Stimulated activated CD4-positive, alpha-beta T cell treated with anti-CD3 and anti-CD28 coated beads, Interleukin-4, amount 100 ng/mL, for 48 hours (primary cell): ENCODE data around the gene SPDEF.
A peak's percentile ranks its signal among the peaks of the same experiment; 100 is the strongest.

Experiments
- DNase-seq, 2 donors: peaks; one replicate each; pipeline ENCODE4 v3.0.0-alpha.2; 2020; ENCODE audit warnings: low read depth in 2 of 2

Gene SPDEF

GRCh38 chr6:34527751-34528670 is 28.1 kb downstream of the SPDEF start:
- DNase-seq = no peak

DNA sequence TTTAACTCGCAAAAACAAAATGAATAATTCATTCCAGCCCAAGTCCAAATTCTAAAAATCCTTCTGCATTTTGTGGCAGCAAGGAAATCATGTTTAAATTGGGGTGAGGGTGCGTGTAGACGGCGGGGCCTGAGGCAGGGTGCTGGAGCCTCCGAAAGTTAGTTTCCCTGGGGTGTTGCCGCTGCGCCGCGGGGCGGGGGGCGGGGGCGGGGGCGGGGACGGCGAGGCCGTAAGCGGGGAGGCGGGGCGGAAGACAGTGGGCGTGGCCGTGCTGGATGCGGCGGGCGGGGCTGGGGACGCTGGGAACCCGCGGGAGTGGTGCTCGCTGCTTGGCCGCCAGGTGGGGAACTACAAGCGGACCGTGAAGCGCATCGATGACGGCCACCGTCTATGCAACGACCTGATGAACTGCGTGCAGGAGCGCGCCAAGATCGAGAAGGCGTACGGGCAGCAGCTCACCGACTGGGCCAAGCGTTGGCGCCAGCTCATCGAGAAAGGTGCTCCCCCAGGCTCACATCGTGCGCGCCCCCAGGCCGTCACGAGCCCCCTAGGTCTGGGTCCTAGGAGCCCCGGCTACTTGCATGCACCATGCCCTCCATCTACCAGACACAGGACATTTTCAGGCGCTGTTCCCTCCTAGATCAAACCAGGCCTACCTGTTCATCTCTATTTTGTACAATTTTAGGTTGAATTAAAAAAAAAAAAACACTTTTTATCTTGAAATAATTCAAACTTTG is 29.0 kb downstream of the SPDEF start:
- peak; percentile 96 to 98 for DNase-seq

- no peak for DNase-seq
These were observed 29.7 kb downstream of the SPDEF start for GRCh38 chr6:34526241-34526972.

DNA sequence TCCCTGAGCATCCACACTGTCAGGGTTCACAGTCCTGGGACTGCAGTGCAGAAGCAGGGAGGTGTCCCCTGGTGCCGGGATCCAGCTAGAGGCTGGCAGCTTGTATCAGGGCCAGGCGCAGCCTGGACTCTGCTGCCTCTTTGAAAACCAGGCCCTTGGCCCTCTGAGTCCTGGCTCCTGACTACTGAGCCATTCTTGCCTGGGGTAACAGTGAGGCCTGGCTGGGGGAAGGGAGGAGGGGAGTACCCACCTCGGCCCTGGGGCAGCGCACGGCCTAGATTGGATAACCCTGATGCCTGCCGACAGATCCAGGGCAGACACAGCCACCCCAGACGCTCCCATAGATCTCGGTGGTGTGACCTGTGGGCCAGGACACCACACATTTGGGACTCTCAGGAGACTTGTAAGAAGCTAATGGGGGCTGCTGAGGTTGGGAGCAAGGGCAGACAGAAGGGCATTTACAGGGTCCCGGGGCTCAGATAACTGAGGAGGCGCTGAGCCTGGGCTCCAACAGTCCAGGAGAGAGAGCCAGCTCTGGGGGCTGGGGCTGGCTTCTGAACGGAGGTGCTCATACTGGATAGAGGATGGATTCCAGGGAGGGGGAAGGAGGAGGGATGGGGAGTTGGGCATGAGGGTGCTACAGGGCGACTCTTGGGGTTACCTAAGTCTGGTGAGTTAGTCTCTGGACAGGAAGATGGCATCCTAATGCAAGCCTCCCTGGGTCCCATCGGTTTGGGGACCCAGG is 30.5 kb downstream of the SPDEF start:
- DNase-seq = no peak

- DNase-seq = no peak
These were observed 31.2 kb downstream of the SPDEF start for GRCh38 chr6:34524971-34525370.

- DNase-seq = no peak
These were observed 31.6 kb downstream of the SPDEF start for GRCh38 chr6:34524499-34524898.

DNA sequence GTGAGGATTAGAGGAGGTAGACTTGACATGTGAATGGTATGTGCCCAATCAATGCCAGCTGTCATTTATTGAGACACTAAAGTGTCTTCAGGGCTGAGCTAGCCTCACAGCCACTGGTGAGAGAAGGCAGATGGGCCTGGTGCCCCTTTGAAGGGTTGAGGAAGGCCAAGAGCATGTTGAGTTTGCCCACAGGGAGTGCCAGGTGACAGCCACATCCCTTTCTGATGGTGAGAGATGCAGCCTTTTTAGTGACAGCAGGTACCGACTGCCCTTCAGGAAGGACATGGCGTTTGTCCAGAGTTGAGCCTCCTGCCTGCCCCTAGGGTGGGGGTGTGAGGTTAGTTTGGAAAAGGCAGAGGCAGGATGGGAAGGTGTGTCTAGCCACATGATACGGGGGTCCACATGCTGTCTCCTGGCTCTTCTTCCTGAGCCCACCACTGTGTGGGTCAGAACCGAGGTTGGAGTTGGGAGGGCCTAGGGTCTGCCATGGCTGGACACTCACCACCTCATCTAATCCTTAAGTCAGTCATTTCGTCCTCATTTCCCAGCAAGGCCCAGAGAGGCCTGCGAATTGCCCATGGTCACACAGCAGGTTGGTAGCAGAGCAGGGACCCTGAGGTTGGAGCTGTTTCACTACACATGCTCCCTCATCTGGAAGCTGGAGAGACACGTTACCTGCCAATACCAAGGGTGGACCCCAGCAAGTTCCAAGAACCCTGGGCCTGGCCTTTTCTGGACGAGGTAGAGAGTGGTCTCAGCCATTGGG is 32.5 kb downstream of the SPDEF start:
- DNase-seq = no peak

GRCh38 chr6:34522761-34523160 is 33.4 kb downstream of the SPDEF start:
- DNase-seq = no peak

- no peak for DNase-seq
These were observed 34.5 kb downstream of the SPDEF start for GRCh38 chr6:34521463-34522285.

GRCh38 chr6:34520645-34521462 is 35.3 kb downstream of the SPDEF start:
- no peak for DNase-seq

- DNase-seq = no peak
These were observed 36.0 kb downstream of the SPDEF start for GRCh38 chr6:34519971-34520644.

DNA sequence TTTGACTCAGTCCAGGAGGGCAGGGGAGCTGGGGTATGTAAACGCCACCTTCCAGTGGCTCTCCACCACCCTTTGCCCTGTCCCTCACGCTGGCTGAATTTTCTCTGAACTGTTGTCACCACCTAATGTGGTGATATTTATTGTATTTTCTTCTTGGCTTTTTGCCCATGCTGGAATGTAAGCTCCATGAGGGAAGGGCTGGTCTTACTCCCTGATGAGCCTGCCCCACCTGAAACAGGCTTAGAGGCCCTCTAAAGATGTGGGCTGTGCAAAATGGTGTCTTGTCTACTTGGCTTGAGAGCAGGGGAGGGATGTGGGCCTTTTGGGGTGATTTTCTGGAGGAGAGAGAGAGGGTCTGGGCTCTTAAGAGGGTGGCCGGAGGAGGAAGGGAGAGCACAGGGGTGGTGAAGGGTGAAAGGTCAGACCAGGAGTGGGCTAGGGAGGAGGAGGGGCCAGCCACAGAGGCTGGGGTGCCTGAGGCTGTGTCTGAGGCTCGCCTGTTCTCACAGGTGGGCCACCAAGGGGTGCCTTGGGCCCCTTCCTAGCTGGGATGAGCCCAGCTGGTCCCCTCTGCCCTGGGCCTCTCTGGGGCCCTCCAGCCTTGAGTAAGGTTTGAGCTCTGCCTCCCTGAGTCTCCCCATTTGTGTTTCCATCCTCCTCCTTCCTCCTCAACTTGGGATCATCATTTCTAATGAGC is 37.3 kb downstream of the SPDEF start:
- DNase-seq = no peak

- DNase-seq = no peak
These were observed 38.2 kb downstream of the SPDEF start for GRCh38 chr6:34517966-34518365.

- DNase-seq = no peak
These were observed 38.7 kb downstream of the SPDEF start for GRCh38 chr6:34517461-34517881.

DNA sequence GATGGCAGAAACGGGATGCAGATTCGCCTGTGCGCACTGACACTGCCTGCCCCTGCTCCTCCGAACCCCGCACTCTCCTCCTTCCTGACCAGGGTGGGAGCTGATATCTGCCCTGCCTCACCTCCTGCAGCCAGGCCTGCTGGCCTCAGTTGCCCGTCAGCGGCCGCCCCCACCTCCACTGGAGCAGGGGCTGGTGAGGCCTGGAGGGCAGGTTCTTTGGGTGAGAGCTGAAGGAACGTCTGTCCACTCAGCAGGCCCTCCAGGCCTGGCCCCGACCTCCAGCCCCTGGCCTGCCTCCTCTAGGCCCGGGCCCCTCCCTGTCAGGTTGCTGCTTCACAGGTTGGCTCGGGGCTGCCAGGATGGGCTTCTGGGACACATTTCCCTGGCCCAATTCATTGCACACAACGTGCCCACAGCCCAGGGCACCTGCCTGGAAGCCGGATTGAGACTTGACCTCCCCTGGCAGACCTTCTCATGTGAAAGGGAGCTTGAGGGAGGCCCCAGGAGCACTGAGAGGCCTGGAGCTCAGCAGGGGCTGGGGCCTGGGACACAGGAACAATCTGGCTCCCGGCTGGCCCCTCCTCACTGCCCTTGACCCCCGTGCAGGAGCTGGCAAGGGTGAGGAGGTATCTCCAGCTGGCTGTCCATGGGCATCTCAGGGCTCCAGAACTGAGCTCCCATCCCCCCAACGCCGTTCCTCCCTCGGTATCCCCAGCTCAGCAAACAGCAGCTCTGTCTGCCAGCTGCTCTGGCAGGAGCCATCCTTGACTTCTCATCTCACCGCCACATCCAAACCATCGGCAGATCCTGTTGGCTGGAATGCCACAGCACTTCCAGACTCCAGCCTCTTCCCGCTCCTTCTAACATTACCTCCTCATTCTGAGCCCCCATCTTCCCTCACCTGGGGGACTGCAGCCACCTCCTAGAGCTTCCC is 39.5 kb downstream of the SPDEF start:
- no peak for DNase-seq

- no peak for DNase-seq
These were observed 40.4 kb downstream of the SPDEF start for GRCh38 chr6:34515473-34516387.
